Stimulated activated CD8-positive, alpha-beta memory T cell treated with anti-CD3 and anti-CD28 coated beads, Interleukin-12 subunit alpha, Interleukin-12 subunit beta, amount 100 ng/mL, for 24 hours (primary cell): ENCODE data around the gene DAP3.

Source experiments
- DNase-seq: peaks from one replicate; pipeline ENCODE4 v3.0.0-alpha.2; 2020; ENCODE audit errors: extremely low read depth

DAP3 gene

DNA sequence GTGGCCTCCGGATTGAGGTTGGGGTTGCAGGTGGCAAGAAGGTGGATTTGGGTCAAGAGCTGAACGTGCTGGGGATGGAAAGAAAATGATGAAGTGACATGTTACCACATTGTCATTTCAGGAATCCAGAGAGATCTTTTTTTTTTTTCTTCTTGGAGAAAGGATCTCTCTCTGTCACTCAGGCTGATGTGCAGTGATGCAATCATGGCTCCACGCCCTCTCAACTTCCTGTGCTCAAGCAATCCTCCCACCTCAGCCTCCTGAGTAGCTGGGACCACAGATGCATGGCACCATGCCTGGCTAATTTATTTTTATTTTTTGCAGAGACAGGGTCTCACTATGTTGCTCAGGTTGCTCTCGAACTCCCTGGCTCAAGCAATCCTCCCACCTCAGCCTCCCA, 87.5 kb downstream of the DAP3 start:
- no peak for DNase-seq

DNA sequence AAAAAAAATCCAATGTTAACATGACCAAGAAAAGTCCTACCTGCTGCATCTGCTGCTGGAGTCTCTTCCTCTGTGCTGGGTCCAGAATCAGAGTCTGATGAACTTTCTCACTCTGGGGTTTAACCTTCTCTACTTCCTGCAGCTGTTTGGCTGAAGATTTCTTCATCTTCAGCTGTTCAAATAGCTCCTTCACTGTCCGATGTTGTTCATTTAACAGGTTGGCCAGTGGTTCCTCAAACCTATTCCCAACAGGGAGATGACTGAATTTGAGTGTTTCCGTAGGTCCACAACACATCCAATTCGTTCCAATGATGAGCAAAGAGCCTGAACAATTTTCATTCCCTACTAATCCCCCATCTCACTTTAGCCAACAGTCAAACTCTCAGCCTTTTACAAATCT, 88.7 kb downstream of the DAP3 start:
- no peak for DNase-seq
